OCI-LY7 (cell line): ENCODE measurements around the gene KRR1. TPM values are rescaled to one million over a fixed set of nuclear protein-coding genes. Genes with fewer than 3 reads are reported as not detected.
"Not testable (repeated sequence)": the region's sequence is repeated elsewhere in the genome, so short reads cannot be mapped to it uniquely, and the experiment has no call there.

Source experiments
- BruUV-seq: library from RNA; stranded (reverse); fragments of 400-500 nt; replicated peaks from 2 replicates; lab custom pipeline; 2021; lab: Mats Ljungman, UMichigan
- CTCF ChIA-PET: fragments of 300-600 bp; sonication (Branson Sonifier 250); formaldehyde crosslinking; loops from one replicate; lab custom pipeline; 2022; ENCODE audit warnings: antibody characterized with exemption; ENCODE audit not compliant: unreplicated experiment; lab: Charles Lee
- POLR2A ChIA-PET: fragments of 300-600 bp; sonication (Branson Sonifier 250); formaldehyde crosslinking; loops from one replicate; lab custom pipeline; 2022; ENCODE audit warnings: antibody characterized with exemption; lab: Charles Lee
- DNase-seq: peaks from one replicate; pipeline ENCODE4 v3.0.0-alpha.2; 2015; ENCODE audit warnings: low spot score
- H2AFZ ChIP-seq: fragments of 200-600 bp; sonication (generic), shearing (Covaris generic); 2 replicates; pipeline ENCODE4 v1.6.1; 2014; ENCODE audit warnings: mild to moderate bottlenecking, antibody characterized with exemption, low read length, moderate library complexity
- H3K27ac ChIP-seq: fragments of 200-600 bp; sonication (generic); 2 replicates; pipeline ENCODE4 v1.5.1; 2014; ENCODE audit warnings: mixed run types, low read depth, mild to moderate bottlenecking, moderate library complexity, low read length, inconsistent platforms; ENCODE audit not compliant: poor library complexity, severe bottlenecking
- H3K36me3 ChIP-seq: fragments of 200-600 bp; sonication (generic); 2 replicates; pipeline ENCODE4 v1.6.1; 2014; ENCODE audit warnings: mild to moderate bottlenecking, antibody characterized with exemption, low read length, moderate library complexity, mixed read lengths; ENCODE audit not compliant: insufficient read depth
- H3K4me1 ChIP-seq: fragments of 200-600 bp; sonication (generic); 2 replicates; pipeline ENCODE4 v1.5.1; 2014; ENCODE audit warnings: mild to moderate bottlenecking, low read length; ENCODE audit not compliant: insufficient read depth, poor library complexity, severe bottlenecking
- H3K4me2 ChIP-seq: fragments of 200-600 bp; sonication (generic); 2 replicates; pipeline ENCODE4 v1.6.1; 2014; ENCODE audit warnings: mild to moderate bottlenecking, low read length
- H3K4me3 ChIP-seq: fragments of 200-600 bp; sonication (generic); 2 replicates; pipeline ENCODE4 v1.5.1; 2014; ENCODE audit warnings: mild to moderate bottlenecking, low read depth, low read length; ENCODE audit not compliant: poor library complexity, severe bottlenecking
- H3K79me2 ChIP-seq: fragments of 200-600 bp; sonication (generic); 2 replicates; pipeline ENCODE4 v1.6.1; 2016; ENCODE audit warnings: low read depth, mild to moderate bottlenecking, low read length, moderate library complexity, mixed read lengths; ENCODE audit not compliant: insufficient read depth
- H3K9me2 ChIP-seq: fragments of 200-600 bp; sonication (generic); 2 replicates; pipeline ENCODE4 v1.6.1; 2016; ENCODE audit warnings: mild to moderate bottlenecking, low read length, mixed read lengths; ENCODE audit not compliant: insufficient read depth
- H3K9me3 ChIP-seq: fragments of 200-600 bp; sonication (generic); 2 replicates; pipeline ENCODE4 v1.6.1; 2014; ENCODE audit warnings: mild to moderate bottlenecking, mixed run types, low read length, mixed read lengths
- H4K20me1 ChIP-seq: fragments of 200-600 bp; sonication (generic); 2 replicates; pipeline ENCODE4 v1.6.1; 2014; ENCODE audit warnings: mild to moderate bottlenecking, antibody characterized with exemption, low read length, moderate library complexity, mixed read lengths; ENCODE audit not compliant: insufficient read depth
- CTCF ChIP-seq: fragments of 200-600 bp; sonication (generic); conservative IDR thresholded peaks from 2 replicates; pipeline ENCODE4 v1.5.1; 2014; ENCODE audit warnings: mild to moderate bottlenecking, antibody characterized with exemption, low read length, moderate library complexity, mixed read lengths
- EZH2phosphoT487 ChIP-seq: fragments of 200-600 bp; sonication (generic); IDR thresholded peaks from 2 replicates; pipeline ENCODE4 v1.6.1; 2018; ENCODE audit warnings: low read depth, borderline replicate concordance, mild to moderate bottlenecking, mixed run types, antibody characterized with exemption, low read length, moderate library complexity, mixed read lengths
- intact Hi-C: fragments of 100-400 bp; cut with micrococcal nuclease; formaldehyde crosslinking; loops from one replicate; pipeline ENCODE4 v1.10.0; 2022; ENCODE audit not compliant: unreplicated experiment
- total RNA-seq, 2 experiments: library from RNA; depleted of rRNA in 1 of 2; stranded (reverse); fragments of >200 nt in 1 of 2; shearing (Covaris generic) in 1 of 2; gene quantifications; 2 replicates each; pipeline ENCODE4 v1.2.3, GENCODE V29; 2014 to 2022

Gene KRR1
- total RNA-seq, 2 experiments from 2014 or later: 44.0 to 78.0 TPM

DNA sequence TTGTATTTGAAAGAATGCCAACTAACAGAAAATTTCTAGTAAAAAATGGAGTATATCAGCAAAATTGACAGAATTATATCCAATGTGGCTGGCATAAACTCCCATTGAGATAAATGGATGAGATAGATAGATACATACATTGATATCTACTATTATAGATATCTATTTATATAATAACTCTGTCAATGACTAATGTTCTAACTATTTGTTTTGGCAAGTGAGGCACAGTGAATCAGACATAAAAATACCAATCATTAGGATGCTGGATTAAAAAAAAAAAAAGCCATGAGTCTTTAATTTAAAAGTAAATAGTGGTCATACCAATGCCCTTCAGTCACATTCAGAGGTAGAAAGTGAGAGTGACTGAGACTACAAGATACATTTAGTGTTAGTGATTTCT, 64.6 kb downstream of the KRR1 start:
- Histone ChIP-seq H3K79me2 (no peaks in the 10 kb centered on the region), H3K4me2 (no peak overlapping the region), H3K9me3 (no peaks in the 10 kb centered on the region), H3K4me3 (no peak overlapping the region), H3K36me3 (no peaks in the 10 kb centered on the region), H4K20me1 (no peaks in the 10 kb centered on the region), H3K27ac (no peak overlapping the region), H2AFZ (no peak overlapping the region), H3K4me1 (no peaks in the 10 kb centered on the region), H3K9me2 (no peaks in the 10 kb centered on the region)
- intact Hi-C loops: no loop called here
- POLR2A ChIA-PET: interaction anchor here (1.4 kb wide), 1 partner anchor 13 kb away, joined by 3 read pairs; no protein-coding TSS in a partner anchor
- no TSS peak for BruUV-seq
- no peak for DNase-seq
- CTCF ChIA-PET: no interaction called here
- TF ChIP-seq EZH2phosphoT487 (no peak), CTCF (no peak)

DNA sequence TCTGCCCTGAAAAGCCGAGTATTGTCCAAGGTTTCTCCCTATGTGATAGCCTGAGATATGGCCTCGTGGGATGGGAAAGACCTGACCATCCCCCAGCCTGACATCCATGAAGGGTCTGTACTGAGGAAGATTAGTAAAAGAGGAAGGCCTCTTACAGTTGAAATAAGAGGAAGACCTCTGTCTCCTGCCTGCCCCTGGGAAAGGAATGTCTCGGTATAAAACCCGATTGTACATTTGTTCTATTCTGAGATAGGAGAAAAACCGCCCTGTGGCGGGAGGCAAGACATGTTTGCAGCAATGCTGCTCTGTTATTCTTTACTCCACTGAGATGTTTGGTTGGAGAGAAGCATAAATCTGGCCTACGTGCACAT, 66.3 kb downstream of the KRR1 start:
- H3K9me2 ChIP-seq, H3K27ac ChIP-seq, H3K4me3 ChIP-seq, BruUV-seq, POLR2A ChIA-PET, H3K79me2 ChIP-seq, DNase-seq, H2AFZ ChIP-seq, intact Hi-C loops, H4K20me1 ChIP-seq, CTCF ChIA-PET, H3K4me2 ChIP-seq, H3K36me3 ChIP-seq, H3K4me1 ChIP-seq, H3K9me3 ChIP-seq: not testable (repeated sequence)

DNA sequence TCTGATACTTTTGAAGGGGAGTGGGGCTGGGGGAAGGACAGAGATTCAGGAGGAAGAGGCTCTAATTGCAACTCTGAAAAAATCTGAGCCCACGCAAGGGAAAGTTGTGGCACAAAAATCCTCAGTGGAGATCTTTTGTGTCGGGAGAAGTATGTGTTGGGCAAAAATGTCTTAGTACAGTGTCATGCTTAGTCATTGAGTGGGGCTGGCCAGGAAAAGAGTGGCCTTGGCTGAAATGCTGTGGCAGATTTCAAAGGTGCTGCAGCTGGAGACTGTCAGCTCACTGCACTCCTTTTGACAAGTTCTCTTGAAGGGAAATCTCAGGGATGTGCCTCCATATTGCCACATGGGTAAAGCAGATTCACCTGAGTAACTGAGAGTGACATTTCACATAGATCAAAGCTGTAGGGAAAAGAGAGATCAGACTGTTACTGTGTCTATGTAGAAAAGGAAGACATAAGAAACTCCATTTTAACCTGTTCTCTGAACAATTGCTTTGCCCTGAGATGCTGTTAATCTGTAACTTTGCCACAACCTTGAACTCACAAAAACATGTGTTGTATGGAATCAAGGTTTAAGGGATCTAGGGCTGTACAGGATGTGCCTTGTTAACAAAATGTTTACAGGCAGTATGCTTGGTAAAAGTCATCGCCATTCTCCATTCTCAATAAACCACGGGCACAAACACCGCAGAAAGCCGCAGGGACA, 66.8 kb downstream of the KRR1 start:
- Histone ChIP-seq H2AFZ (no peak overlapping the region), H3K36me3 (no peaks in the 10 kb centered on the region), H3K27ac (no peak overlapping the region), H3K4me2 (no peak overlapping the region), H3K79me2 (no peaks in the 10 kb centered on the region), H3K9me2 (no peaks in the 10 kb centered on the region), H3K4me3 (no peak overlapping the region), H3K9me3 (no peaks in the 10 kb centered on the region), H4K20me1 (no peaks in the 10 kb centered on the region), H3K4me1 (no peaks in the 10 kb centered on the region)
- BruUV-seq: no TSS peak
- DNase-seq: no peak
- intact Hi-C loops: no loop called here
- ChIA-PET CTCF (no interaction called here), POLR2A (no interaction called here)
- no peak for TF ChIP-seq EZH2phosphoT487
- TF ChIP-seq CTCF: no peak
